K562 (cell line): ENCODE results near the gene KHSRP. TPM values are rescaled to one million over a fixed set of nuclear protein-coding genes. Genes with fewer than 3 reads are reported as not detected.

Experiments
- ATF6 ChIP-seq: sonication (generic); formaldehyde crosslinking; IDR thresholded peaks from 2 replicates; pipeline ENCODE4 v1.4.0; 2020; ENCODE audit warnings: mild to moderate bottlenecking, missing genetic modification reagents
- GTF2E2 ChIP-seq: fragments of 200-800 bp; sonication (Bioruptor generic); IDR thresholded peaks from 2 replicates; pipeline ENCODE4 v1.6.1; 2016; ENCODE audit warnings: missing genetic modification characterization, missing compliant biosample characterization
- HDGF ChIP-seq: fragments of 450-650 bp; IDR thresholded peaks from 2 replicates; pipeline ENCODE4 v1.6.1; 2016
- LCOR ChIP-seq: sonication (generic); formaldehyde crosslinking; IDR thresholded peaks from 2 replicates; pipeline ENCODE4 v1.8.0; 2022; ENCODE audit warnings: mild to moderate bottlenecking, missing genetic modification reagents
- NCOR1 ChIP-seq: fragments of 450-650 bp; IDR thresholded peaks from 2 replicates; pipeline ENCODE4 v1.6.1; 2016; ENCODE audit warnings: mild to moderate bottlenecking, moderate library complexity
- NFE2L1 ChIP-seq: fragments of 450-650 bp; IDR thresholded peaks from 2 replicates; pipeline ENCODE4 v1.6.1; 2016; ENCODE audit warnings: missing genetic modification characterization, low read depth, mild to moderate bottlenecking, missing compliant biosample characterization, moderate library complexity, borderline replicate concordance
- NR2F6 ChIP-seq: fragments of 450-650 bp; formaldehyde crosslinking; IDR thresholded peaks from 2 replicates; pipeline ENCODE4 v1.4.0; 2020; ENCODE audit warnings: mild to moderate bottlenecking
- NRF1 ChIP-seq, 2 experiments: fragments of 450-650 bp; IDR thresholded peaks in 1 of 2; conservative IDR thresholded peaks in 1 of 2; 2 replicates each; pipeline ENCODE4 v1.6.1; 2014; ENCODE audit warnings: mild to moderate bottlenecking in 2 of 2
- PKNOX1 ChIP-seq: fragments of 450-650 bp; IDR thresholded peaks from 2 replicates; pipeline ENCODE4 v1.6.1; 2016
- RBM34 ChIP-seq: fragments of 200-400 bp; formaldehyde crosslinking; IDR thresholded peaks from 2 replicates; pipeline ENCODE4 v1.6.1; 2018; ENCODE audit warnings: low read length, borderline replicate concordance; ENCODE audit not compliant: insufficient read depth
- TCF7L2 ChIP-seq: fragments of 150-350 bp; IDR thresholded peaks from 2 replicates; pipeline ENCODE4 v1.6.1; 2016; ENCODE audit warnings: low read depth, mild to moderate bottlenecking, low read length, moderate library complexity
- ZKSCAN8 ChIP-seq: fragments of 200-800 bp; sonication (Bioruptor generic); IDR thresholded peaks from 2 replicates; pipeline ENCODE4 v1.6.1; 2016; ENCODE audit warnings: missing genetic modification characterization, missing compliant biosample characterization
- polyA plus RNA-seq, 8 experiments: library from polyadenylated mRNA; depleted of rRNA in 4 of 8; stranded (reverse) in 5 of 8; unstranded in 3 of 8; fragments of >200 nt; fragmentation: Nextera tagmentation in 2 of 8; fragmentation: Illumina TruSeq in 1 of 8; extraction: Ambion mirVana in 2 of 8; extraction: Trizol in 1 of 8; gene quantifications; 2 replicates each; pipeline versions ENCODE4 v1.2.1 to v1.2.3, GENCODE V29; 2011 to 2014; ENCODE audit warnings: inconsistent platforms in 1 of 8, missing spikeins in 1 of 8
- total RNA-seq, 7 experiments: library from RNA; depleted of rRNA in 6 of 7; stranded (reverse); fragments of >200 nt in 6 of 7; fragmentation: Illumina TruSeq in 2 of 7; extraction: Trizol in 2 of 7; gene quantifications; 2 replicates each; pipeline versions ENCODE4 v1.2.1 to v1.2.3, GENCODE V29; 2011 to 2021; ENCODE audit warnings: low replicate concordance in 1 of 7

The KHSRP gene
- total and polyA plus RNA-seq, 9 of the 15 experiments (the other 6 are each of a cell fraction or from before 2014, with no cell fraction given): 4.2 to 564 (median 139) TPM

GRCh38 chr19:6429419-6430221 is 5.0 kb upstream of the KHSRP start (continued):
- TF ChIP-seq ATF6 (CRISPR knock-in tag) (no peak), LCOR (CRISPR knock-in tag) (no peak), NR2F6 (CRISPR knock-in tag) (no peak), TCF7L2 (no peak), PKNOX1 (peak; percentile 74), NFE2L1 (tag) (no peak), GTF2E2 (tag) (no peak), NCOR1 (no peak), HDGF (no peak; the same call in 1 of the 2 replicates), ZKSCAN8 (no peak), RBM34 (no peak), NRF1 (conservative IDR thresholded peaks at IDR 0.05 in 1 of 2, IDR thresholded peaks at IDR 0.05 in 1 of 2) (peak in 1 of 2 experiments; percentile 35; a peak in 2 of 4 replicates)
